IPS-20b (cell line): ENCODE results near the gene FGF12.
A peak's percentile ranks its signal among the peaks of the same experiment; 100 is the strongest.
"Not testable (repeated sequence)": the region's sequence is repeated elsewhere in the genome, so short reads cannot be mapped to it uniquely, and the experiment has no call there.

Source experiments
- H3K27ac ChIP-seq: one replicate; pipeline ENCODE4 v1.5.1; 2013; ENCODE audit warnings: low read length
- H3K27me3 ChIP-seq: 2 replicates; pipeline ENCODE4 v1.6.1; 2013; ENCODE audit warnings: mild to moderate bottlenecking, low read length, inconsistent platforms; ENCODE audit not compliant: insufficient read depth
- H3K36me3 ChIP-seq: 2 replicates; pipeline ENCODE4 v1.6.1; 2013; ENCODE audit warnings: low read depth, mild to moderate bottlenecking, inconsistent platforms, low read length, moderate library complexity; ENCODE audit not compliant: insufficient read depth
- H3K4me1 ChIP-seq: 2 replicates; pipeline ENCODE4 v1.6.1; 2013; ENCODE audit warnings: mild to moderate bottlenecking, control low read depth, inconsistent platforms, low read length, moderate library complexity; ENCODE audit not compliant: insufficient read depth
- H3K4me3 ChIP-seq: 2 replicates; pipeline ENCODE4 v1.5.1; 2013; ENCODE audit warnings: mild to moderate bottlenecking, low read length, inconsistent platforms
- H3K9ac ChIP-seq: 2 replicates; pipeline ENCODE4 v1.6.1; 2013; ENCODE audit warnings: low read depth, mild to moderate bottlenecking, inconsistent platforms, low read length, moderate library complexity
- H3K9me3 ChIP-seq: 2 replicates; pipeline ENCODE4 v1.6.1; 2013; ENCODE audit warnings: mild to moderate bottlenecking, low read depth, low read length, inconsistent platforms; ENCODE audit not compliant: insufficient read depth

Gene FGF12

DNA sequence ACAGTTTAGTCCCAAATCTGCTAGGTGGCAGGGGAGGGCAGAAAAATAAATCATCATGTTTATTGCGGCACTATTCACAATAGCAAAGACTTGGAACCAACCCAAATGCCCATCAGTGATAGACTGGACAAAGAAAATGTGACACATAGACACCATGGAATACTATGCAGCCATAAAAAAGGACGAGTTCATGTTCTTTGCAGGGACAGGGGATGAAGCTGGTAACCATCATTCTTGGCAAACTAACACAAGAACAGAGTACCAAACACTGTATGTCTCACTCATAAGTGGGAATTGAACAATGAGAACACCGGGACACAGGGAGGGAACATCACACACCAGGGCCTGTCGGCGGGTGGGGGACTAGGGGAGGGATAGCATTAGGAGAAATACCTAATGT, 150.6 kb downstream of the FGF12 start:
- not testable (repeated sequence) for H3K36me3 ChIP-seq, H3K4me3 ChIP-seq, H3K9ac ChIP-seq, H3K27ac ChIP-seq, H3K9me3 ChIP-seq, H3K4me1 ChIP-seq, H3K27me3 ChIP-seq

- H3K27me3 ChIP-seq = no peaks in the 10 kb centered on the region
- H3K4me3 ChIP-seq = no peak overlapping the region
- no peak overlapping the region for H3K27ac ChIP-seq
- no peaks in the 10 kb centered on the region for H3K9me3 ChIP-seq
- no peaks in the 10 kb centered on the region for H3K4me1 ChIP-seq
- H3K9ac ChIP-seq = no peak overlapping the region
- H3K36me3 ChIP-seq = no peaks in the 10 kb centered on the region
Observed at GRCh38 chr3:192575879-192576506, 151.3 kb downstream of the FGF12 start.

DNA sequence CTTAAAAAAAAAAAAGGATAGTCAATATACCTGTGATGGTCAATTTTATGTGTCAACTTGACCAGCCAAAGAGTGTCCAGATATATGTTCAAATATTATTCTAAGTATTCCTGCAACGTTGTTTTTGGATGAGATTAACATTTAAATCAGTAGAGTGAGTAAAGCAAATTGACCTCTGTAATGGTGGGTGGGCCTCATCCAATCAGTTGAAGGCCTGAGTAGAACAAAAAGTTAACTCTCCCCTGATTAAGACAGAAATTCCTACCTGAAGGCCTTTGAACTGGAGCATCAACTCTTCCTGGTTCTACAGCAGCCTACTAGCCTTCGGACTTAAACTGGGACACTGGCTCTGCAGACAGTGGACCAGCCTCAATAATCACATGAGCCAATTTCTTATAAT, 154.1 kb downstream of the FGF12 start:
- Histone ChIP-seq H3K9ac (no peak overlapping the region), H3K9me3 (no peaks in the 10 kb centered on the region), H3K4me3 (no peak overlapping the region), H3K27ac (no peak overlapping the region), H3K36me3 (no peaks in the 10 kb centered on the region), H3K4me1 (no peaks in the 10 kb centered on the region), H3K27me3 (no peaks in the 10 kb centered on the region)

DNA sequence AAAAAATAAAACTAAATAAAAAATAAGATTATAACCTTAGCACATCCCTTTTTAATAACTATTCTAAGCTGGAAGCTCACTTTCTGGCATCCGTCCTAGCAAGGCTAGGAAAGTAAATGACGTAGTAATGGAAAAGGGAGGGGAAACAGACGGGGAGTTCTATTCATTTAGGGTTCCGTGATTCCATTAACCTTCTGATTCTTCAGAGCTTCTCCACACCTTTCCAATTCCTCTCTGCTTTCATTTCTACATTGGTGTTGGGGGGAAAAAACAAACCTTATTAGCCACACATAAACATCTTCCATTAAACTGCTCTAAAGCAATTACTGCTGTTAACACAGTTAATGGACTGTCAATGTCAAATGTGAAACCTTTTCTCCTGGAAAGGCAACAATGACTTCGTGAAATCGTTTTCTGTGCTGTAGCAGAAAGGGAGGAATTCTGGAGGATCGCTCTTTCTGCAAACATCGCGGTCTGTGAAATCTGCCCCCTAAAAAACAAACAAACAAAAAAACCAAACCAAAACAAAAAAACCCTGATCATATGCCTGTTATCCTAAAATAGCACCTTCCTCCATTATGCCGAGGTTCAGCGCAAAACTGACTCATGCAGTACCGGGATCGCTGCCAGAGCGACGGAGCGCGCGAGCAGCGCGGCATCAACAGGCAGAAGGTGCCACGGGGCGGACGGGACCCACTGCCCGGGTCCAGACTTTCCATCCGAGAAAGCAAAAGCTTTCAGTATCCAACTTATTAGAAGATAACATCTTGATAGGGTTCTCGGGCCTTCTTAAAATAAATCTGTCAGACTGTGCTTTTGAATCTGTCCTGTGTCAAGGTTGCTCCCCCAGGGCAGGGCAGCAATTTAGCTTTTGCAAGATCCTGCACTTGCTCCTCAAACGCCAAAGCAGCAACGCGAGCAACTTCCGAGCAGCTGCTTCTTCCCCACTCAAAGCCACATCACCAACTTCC, 156.2 kb downstream of the FGF12 start:
- H3K4me3 ChIP-seq = no peak overlapping the region
- H3K36me3 ChIP-seq = no peaks in the 10 kb centered on the region
- no peak overlapping the region for H3K9ac ChIP-seq
- H3K9me3 ChIP-seq = no peaks in the 10 kb centered on the region
- no peaks in the 10 kb centered on the region for H3K27me3 ChIP-seq
- H3K4me1 ChIP-seq = no peaks in the 10 kb centered on the region
- H3K27ac ChIP-seq = no peak overlapping the region

DNA sequence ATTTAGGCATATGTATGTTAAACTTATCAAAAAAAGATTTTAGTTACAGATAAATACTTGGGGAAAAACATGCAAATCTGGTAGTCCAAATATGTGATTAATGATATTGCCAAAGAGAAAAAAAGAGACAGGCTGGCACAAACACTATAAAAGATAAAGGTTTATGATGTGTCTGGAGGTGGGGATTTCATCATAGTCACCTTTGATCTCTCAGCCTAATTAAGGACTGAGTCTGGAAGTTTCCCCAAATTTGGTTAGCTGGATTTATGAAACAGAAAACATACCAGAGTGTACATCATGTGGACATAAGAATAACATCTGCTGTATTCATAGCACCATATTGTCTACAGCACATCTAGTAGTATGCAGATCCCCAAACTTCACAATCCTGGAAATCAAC, 157.0 kb downstream of the FGF12 start:
- no peak overlapping the region for H3K4me3 ChIP-seq
- H3K27me3 ChIP-seq = no peaks in the 10 kb centered on the region
- H3K27ac ChIP-seq = no peak overlapping the region
- no peaks in the 10 kb centered on the region for H3K4me1 ChIP-seq
- no peak overlapping the region for H3K9ac ChIP-seq
- H3K9me3 ChIP-seq = no peaks in the 10 kb centered on the region
- no peaks in the 10 kb centered on the region for H3K36me3 ChIP-seq

DNA sequence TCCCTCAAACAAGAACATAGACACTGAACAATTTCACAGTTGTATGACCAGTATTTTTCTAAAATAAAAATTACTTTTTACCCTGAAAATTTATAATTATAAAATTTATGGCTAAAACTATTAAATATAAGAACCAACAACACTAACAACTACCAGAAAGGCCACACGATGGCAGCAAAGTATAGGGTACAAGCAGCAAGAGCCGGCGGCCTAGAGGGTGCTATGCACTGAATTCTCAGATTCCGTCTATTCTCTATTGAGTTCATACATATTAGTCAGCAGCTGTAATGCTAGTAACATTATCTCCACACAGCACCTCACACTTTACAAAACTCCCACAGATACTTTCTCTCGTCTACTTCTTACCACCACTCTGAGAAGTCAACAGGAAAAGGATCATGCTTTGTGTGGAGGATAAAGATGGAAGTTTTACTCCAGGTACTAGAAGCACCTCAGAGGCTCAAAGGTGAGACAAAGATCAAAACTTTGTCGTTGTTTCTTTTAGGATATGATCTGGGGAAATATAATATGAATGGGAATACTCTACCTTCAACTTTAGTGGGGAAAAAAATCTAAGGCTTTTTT, 160.5 kb downstream of the FGF12 start:
- Histone ChIP-seq H3K4me1 (no peaks in the 10 kb centered on the region), H3K9me3 (no peaks in the 10 kb centered on the region), H3K9ac (no peak overlapping the region), H3K36me3 (no peaks in the 10 kb centered on the region), H3K4me3 (no peak overlapping the region), H3K27me3 (no peaks in the 10 kb centered on the region), H3K27ac (no peak overlapping the region)

- Histone ChIP-seq H3K9me3 (no peaks in the 10 kb centered on the region), H3K27me3 (no peaks in the 10 kb centered on the region), H3K36me3 (no peaks in the 10 kb centered on the region), H3K4me1 (no peaks in the 10 kb centered on the region), H3K27ac (no peak overlapping the region), H3K9ac (no peak overlapping the region), H3K4me3 (no peak overlapping the region)
Observed at GRCh38 chr3:192564611-192565010, 162.7 kb downstream of the FGF12 start.

DNA sequence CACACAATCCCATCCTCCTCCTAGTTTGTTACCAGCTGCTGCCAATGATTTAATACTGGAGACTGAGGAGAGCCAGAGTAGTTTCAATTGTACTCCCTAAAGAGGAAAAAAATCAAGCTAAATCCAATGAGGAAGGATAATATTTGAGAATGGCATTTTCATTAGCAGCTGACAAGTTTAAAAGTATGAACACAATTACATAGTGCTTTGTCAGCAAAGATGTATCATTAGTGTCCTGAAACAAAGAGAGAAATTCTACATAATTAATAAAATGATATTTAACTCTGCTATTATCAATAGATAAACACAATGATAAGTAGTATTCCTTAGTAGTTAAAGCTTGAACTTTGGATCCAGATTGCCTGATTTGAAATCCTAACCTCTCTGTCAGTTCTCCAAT, 163.9 kb downstream of the FGF12 start:
- Histone ChIP-seq H3K27me3 (no peaks in the 10 kb centered on the region), H3K9ac (no peak overlapping the region), H3K9me3 (no peaks in the 10 kb centered on the region), H3K27ac (no peak overlapping the region), H3K36me3 (no peaks in the 10 kb centered on the region), H3K4me3 (no peak overlapping the region), H3K4me1 (no peaks in the 10 kb centered on the region)

DNA sequence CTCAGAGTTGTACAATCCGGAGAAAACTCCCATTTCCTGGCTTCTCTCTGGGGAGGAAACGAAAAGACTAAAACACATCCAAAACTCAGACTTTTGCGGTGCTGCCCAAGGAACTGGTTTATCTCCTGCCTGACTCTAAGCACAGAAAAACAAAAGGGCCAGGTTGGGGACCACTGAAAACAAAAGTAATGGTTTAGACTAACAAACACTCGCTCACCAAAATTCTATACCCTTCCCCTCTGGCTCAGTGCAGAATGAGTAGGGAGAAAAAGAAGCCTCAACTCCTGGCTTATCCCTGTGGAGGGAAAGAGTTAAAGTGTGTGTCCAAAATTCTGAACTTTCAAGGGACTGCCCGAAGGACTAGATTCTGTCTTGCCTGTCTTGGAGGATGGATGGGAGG, 173.6 kb downstream of the FGF12 start:
- no peak overlapping the region for H3K27ac ChIP-seq
- no peaks in the 10 kb centered on the region for H3K27me3 ChIP-seq
- H3K4me1 ChIP-seq = peaks cover 4% of the 10 kb centered on the region; the same call in 1 of the 2 replicates
- no peaks in the 10 kb centered on the region for H3K36me3 ChIP-seq
- no peaks in the 10 kb centered on the region for H3K9me3 ChIP-seq
- no peak overlapping the region for H3K9ac ChIP-seq
- H3K4me3 ChIP-seq = peak overlapping the region; percentile 27; the same call in 1 of the 2 replicates

- Histone ChIP-seq H3K4me3 (no peak overlapping the region), H3K27me3 (no peaks in the 10 kb centered on the region), H3K9ac (no peak overlapping the region), H3K4me1 (peaks cover 4% of the 10 kb centered on the region; the same call in 1 of the 2 replicates), H3K36me3 (no peaks in the 10 kb centered on the region), H3K27ac (no peak overlapping the region), H3K9me3 (no peaks in the 10 kb centered on the region)
Observed at GRCh38 chr3:192550356-192550755, 177.0 kb downstream of the FGF12 start.

- no peak overlapping the region for H3K4me3 ChIP-seq
- H3K36me3 ChIP-seq = no peaks in the 10 kb centered on the region
- no peaks in the 10 kb centered on the region for H3K27me3 ChIP-seq
- H3K27ac ChIP-seq = no peak overlapping the region
- H3K4me1 ChIP-seq = no peaks in the 10 kb centered on the region
- H3K9me3 ChIP-seq = no peaks in the 10 kb centered on the region
- H3K9ac ChIP-seq = no peak overlapping the region
Observed at GRCh38 chr3:192545333-192545732, 182.0 kb downstream of the FGF12 start.

DNA sequence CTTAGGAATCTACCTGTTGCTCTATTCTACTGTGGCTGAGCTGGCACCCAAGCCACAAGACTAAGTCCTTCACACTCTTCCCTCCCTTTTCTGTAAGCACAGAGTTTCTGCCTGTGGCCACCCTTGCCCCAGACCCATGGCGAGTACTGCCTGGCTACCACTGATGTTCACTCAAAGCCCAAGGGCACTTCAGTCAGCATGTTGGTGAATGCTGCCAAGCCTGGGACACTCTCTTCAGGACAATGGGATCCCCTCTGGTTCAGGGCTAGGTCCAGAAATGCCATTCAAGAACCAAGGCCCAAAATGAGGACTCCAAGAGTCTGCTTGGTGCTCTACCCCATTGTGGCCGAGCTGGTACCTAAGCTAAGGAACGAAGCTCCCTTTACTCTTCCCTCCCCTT, 184.2 kb downstream of the FGF12 start:
- Histone ChIP-seq H3K9ac (no peak overlapping the region), H3K9me3 (no peaks in the 10 kb centered on the region), H3K27me3 (no peaks in the 10 kb centered on the region), H3K4me3 (no peak overlapping the region), H3K27ac (no peak overlapping the region), H3K36me3 (no peaks in the 10 kb centered on the region), H3K4me1 (no peaks in the 10 kb centered on the region)
